Panc1 (cell line): Measurements from ENCODE around the gene ZNF407. TPM values are rescaled to one million over a fixed set of nuclear protein-coding genes. Genes with fewer than 3 reads are reported as not detected.

Experiments
- ATAC-seq: fragments of 200-7000 bp; cut with Tn5 transposase; 2 replicates; pipeline ENCODE4 v1.9.1; 2020; ENCODE audit warnings: mild to moderate bottlenecking, moderate library complexity
- BruUV-seq: library from RNA; stranded (reverse); fragments of 400-500 nt; replicated peaks from 2 replicates; lab custom pipeline; 2021; lab: Mats Ljungman, UMichigan
- CTCF ChIA-PET: fragments of 300-600 bp; sonication (Branson Sonifier 250); formaldehyde crosslinking; loops from one replicate; lab custom pipeline; 2022; ENCODE audit warnings: antibody characterized with exemption; lab: Charles Lee
- POLR2A ChIA-PET: fragments of 300-600 bp; sonication (Branson Sonifier 250); formaldehyde crosslinking; loops from one replicate; lab custom pipeline; 2022; ENCODE audit warnings: antibody characterized with exemption; lab: Charles Lee
- DNase-seq: peaks from one replicate; pipeline ENCODE4 v3.0.0-alpha.2; 2010; ENCODE audit warnings: low read depth, low spot score
- H3K27ac ChIP-seq: 2 replicates; pipeline ENCODE4 v1.5.1; 2011; ENCODE audit warnings: mild to moderate bottlenecking, low read length, inconsistent platforms
- H3K27me3 ChIP-seq: fragments of 200-500 bp; sonication (Bioruptor generic); 2 replicates; pipeline ENCODE4 v1.6.0; 2014; ENCODE audit warnings: low read length, inconsistent platforms; ENCODE audit not compliant: control insufficient read depth, insufficient read depth
- H3K36me3 ChIP-seq: fragments of 200-500 bp; sonication (Bioruptor generic); 2 replicates; pipeline ENCODE4 v1.5.1; 2014; ENCODE audit warnings: inconsistent platforms, mild to moderate bottlenecking, low read length, moderate library complexity; ENCODE audit not compliant: control insufficient read depth, insufficient read depth
- H3K4me1 ChIP-seq: 2 replicates; pipeline ENCODE4 v1.5.1; 2011; ENCODE audit warnings: inconsistent platforms, mild to moderate bottlenecking, low read length, moderate library complexity; ENCODE audit not compliant: control insufficient read depth, insufficient read depth
- H3K4me3 ChIP-seq, 2 experiments: 2 replicates each; pipeline ENCODE4 v1.5.1; 2011 to 2012; ENCODE audit warnings: low read depth in 2 of 2, low read length in 2 of 2, mild to moderate bottlenecking in 2 of 2, inconsistent platforms in 1 of 2, moderate library complexity in 1 of 2
- H3K9me3 ChIP-seq: fragments of 200-500 bp; sonication (Bioruptor generic); 2 replicates; pipeline ENCODE4 v1.5.1; 2014; ENCODE audit warnings: low read depth, mild to moderate bottlenecking, inconsistent platforms, low read length, moderate library complexity; ENCODE audit not compliant: control insufficient read depth, insufficient read depth
- CTCF ChIP-seq: fragments of 450-650 bp; IDR thresholded peaks from 2 replicates; pipeline ENCODE4 v1.5.1; 2017; ENCODE audit warnings: mild to moderate bottlenecking
- POLR2AphosphoS5 ChIP-seq: IDR thresholded peaks from 2 replicates; pipeline ENCODE4 v1.6.1; 2012; ENCODE audit warnings: mild to moderate bottlenecking, low read depth, low read length, moderate library complexity
- REST ChIP-seq, 2 experiments: IDR thresholded peaks; 2 replicates each; pipeline ENCODE4 v1.6.1; 2011 to 2012; ENCODE audit warnings: low read depth in 2 of 2, control low read depth in 1 of 2, low read length in 1 of 2, mild to moderate bottlenecking in 1 of 2, moderate library complexity in 1 of 2; ENCODE audit not compliant: insufficient read depth in 1 of 2
- SIN3A ChIP-seq: IDR thresholded peaks from 2 replicates; pipeline ENCODE4 v1.6.1; 2012; ENCODE audit warnings: low read depth, mild to moderate bottlenecking, low read length, moderate library complexity, borderline replicate concordance; ENCODE audit not compliant: insufficient read depth
- TCF7L2 ChIP-seq: IDR thresholded peaks from 2 replicates; pipeline ENCODE4 v1.6.1; 2011; ENCODE audit warnings: mild to moderate bottlenecking, low read depth, low read length, inconsistent platforms
- in situ Hi-C: cut with HindIII; loops from 2 replicates; pipeline ENCODE4 v1.10.0; 2016; ENCODE audit warnings: low sequenced_read_pairs, low pct_unique_long_range_greater_than_20kb
- intact Hi-C: fragments of 100-400 bp; cut with micrococcal nuclease; formaldehyde crosslinking; loops from one replicate; pipeline ENCODE4 v1.10.0; 2022; ENCODE audit not compliant: unreplicated experiment
- total RNA-seq: library from RNA; stranded (reverse); gene quantifications from one replicate; pipeline ENCODE4 v1.2.1, GENCODE V29; 2021; ENCODE audit not compliant: unreplicated experiment

The ZNF407 gene
- total RNA-seq, 1 experiment from 2014 or later = 16.8 TPM

GRCh38 chr18:75070625-75071483, 473.2 kb downstream of the ZNF407 start:
- intact Hi-C loops = no loop called here
- peak; percentile 82 for ATAC-seq
- peak; percentile 95 for DNase-seq
- H3K36me3 ChIP-seq = no peaks in the 10 kb centered on the region
- CTCF ChIA-PET = interaction anchor here (1.1 kb wide), 1 partner anchor 29 kb away, joined by 6 read pairs; no protein-coding TSS in a partner anchor
- in situ Hi-C loops = no loop called here
- peak overlapping the region; percentile 48 for H3K27ac ChIP-seq
- H3K4me1 ChIP-seq = peaks cover 18% of the 10 kb centered on the region
- TF ChIP-seq POLR2AphosphoS5 (no peak; the same call in 1 of the 2 replicates), REST (IDR thresholded peaks at IDR 0.05; ENCODE audit: insufficient read depth in 1 of 2, low read depth in 2 of 2, low read length in 1 of 2) (no peak), CTCF (no peak), SIN3A (no peak), TCF7L2 (no peak)
- POLR2A ChIA-PET = no interaction called here
- no peaks in the 10 kb centered on the region for H3K27me3 ChIP-seq
- H3K9me3 ChIP-seq = no peaks in the 10 kb centered on the region
- BruUV-seq = no TSS peak
- H3K4me3 ChIP-seq = peak overlapping the region in 1 of 2 experiments; percentile 35; a peak in 2 of 4 replicates

- H3K27me3 ChIP-seq = no peaks in the 10 kb centered on the region
- no TSS peak for BruUV-seq
- no peak for DNase-seq
- POLR2A ChIA-PET = no interaction called here
- peak overlapping the region in 1 of 2 experiments; percentile 35; a peak in 2 of 4 replicates for H3K4me3 ChIP-seq
- in situ Hi-C loops (no loop called here), intact Hi-C loops (no loop called here)
- CTCF ChIA-PET = no interaction called here
- TF ChIP-seq SIN3A = no peak
- no peak for TF ChIP-seq CTCF
- no peak for TF ChIP-seq REST (IDR thresholded peaks at IDR 0.05; ENCODE audit: insufficient read depth in 1 of 2, low read depth in 2 of 2, low read length in 1 of 2)
- no peak for TF ChIP-seq POLR2AphosphoS5
- TF ChIP-seq TCF7L2 = no peak
- H3K9me3 ChIP-seq = no peaks in the 10 kb centered on the region
- ATAC-seq = no peak
- peaks cover 18% of the 10 kb centered on the region for H3K4me1 ChIP-seq
- H3K36me3 ChIP-seq = no peaks in the 10 kb centered on the region
- peak overlapping the region; percentile 48 for H3K27ac ChIP-seq
Observed at GRCh38 chr18:75071484-75071785, 473.8 kb downstream of the ZNF407 start.
